Esophagus muscularis mucosa (tissue), 4 donors: ENCODE results near the gene DGKQ. TPM values are rescaled to one million over a fixed set of nuclear protein-coding genes. Genes with fewer than 3 reads are reported as not detected.

ENCODE experiments used
- DNase-seq: peaks from one replicate; pipeline ENCODE4 v3.0.0-alpha.2; 2017; ENCODE audit errors: extremely low spot score
- H3K27ac ChIP-seq, 4 donors: fragments of 200-600 bp; sonication (generic); replicated peaks in 1 of 4; 1 replicate in 3 of 4; 2 replicates in 1 of 4; pipeline ENCODE4 v1.5.1; 2016 to 2019; ENCODE audit warnings: mild to moderate bottlenecking in 1 of 4
- H3K27me3 ChIP-seq, 4 donors: fragments of 200-600 bp; sonication (generic); one replicate each; pipeline versions ENCODE4 v1.5.1 to v1.6.0; 2016 to 2019
- H3K36me3 ChIP-seq, 4 donors: fragments of 200-600 bp; sonication (generic); one replicate each; pipeline ENCODE4 v1.5.1; 2016 to 2019
- H3K4me1 ChIP-seq, 4 donors: fragments of 200-600 bp; sonication (generic); one replicate each; pipeline ENCODE4 v1.5.1; 2016 to 2019
- H3K4me3 ChIP-seq, 4 donors: fragments of 200-600 bp; sonication (generic); 1 replicate in 2 of 4; 2 replicates in 2 of 4; pipeline ENCODE4 v1.5.1; 2016 to 2019; ENCODE audit warnings: mild to moderate bottlenecking in 4 of 4, moderate library complexity in 1 of 4
- H3K9me3 ChIP-seq, 4 donors: fragments of 200-600 bp; sonication (generic); 1 replicate in 3 of 4; 2 replicates in 1 of 4; pipeline ENCODE4 v1.5.1; 2016 to 2019
- EP300 ChIP-seq: sonication (generic); formaldehyde crosslinking; IDR thresholded peaks from one replicate; pipeline ENCODE4 v1.6.1; 2017; ENCODE audit warnings: antibody characterized with exemption
- POLR2A ChIP-seq: fragments of 450-650 bp; IDR thresholded peaks from one replicate; pipeline ENCODE4 v1.6.1; 2017; ENCODE audit warnings: antibody characterized with exemption, moderate library complexity, mild to moderate bottlenecking, low read depth
- POLR2AphosphoS5 ChIP-seq, 2 donors: sonication (generic); formaldehyde crosslinking; IDR thresholded peaks; one replicate each; pipeline ENCODE4 v1.6.1; 2017; ENCODE audit warnings: antibody characterized with exemption in 2 of 2
- WGBS: methylation state at CpG from one replicate; pipeline ENCODE4 v1.1.5; 2018; 5-methylcytosine and 5-hydroxymethylcytosine counted together
- intact Hi-C: fragments of 100-400 bp; cut with DNase I; formaldehyde crosslinking; loops from one replicate; pipeline ENCODE4 v1.15.1; 2023
- total RNA-seq, 4 donors: library from RNA; depleted of rRNA; stranded (reverse); fragments of >200 nt; gene quantifications; one replicate each; pipeline versions ENCODE4 v1.1.0 to v1.2.1, GENCODE V29; 2016
- TF ChIP-seq, protein P1 (sequence below), 3 experiments: fragments of 200-600 bp in 2 of 3; fragments of 450-650 bp in 1 of 3; sonication (generic) in 2 of 3; IDR thresholded peaks; one replicate each; pipeline ENCODE4 v1.5.1; 2017 to 2019; ENCODE audit warnings: antibody characterized with exemption in 3 of 3, mild to moderate bottlenecking in 2 of 3, moderate library complexity in 1 of 3

Gene DGKQ
- total RNA-seq, 4 donors from 2014 or later: 7.5 to 11.9 (median 9.9) TPM

DNA sequence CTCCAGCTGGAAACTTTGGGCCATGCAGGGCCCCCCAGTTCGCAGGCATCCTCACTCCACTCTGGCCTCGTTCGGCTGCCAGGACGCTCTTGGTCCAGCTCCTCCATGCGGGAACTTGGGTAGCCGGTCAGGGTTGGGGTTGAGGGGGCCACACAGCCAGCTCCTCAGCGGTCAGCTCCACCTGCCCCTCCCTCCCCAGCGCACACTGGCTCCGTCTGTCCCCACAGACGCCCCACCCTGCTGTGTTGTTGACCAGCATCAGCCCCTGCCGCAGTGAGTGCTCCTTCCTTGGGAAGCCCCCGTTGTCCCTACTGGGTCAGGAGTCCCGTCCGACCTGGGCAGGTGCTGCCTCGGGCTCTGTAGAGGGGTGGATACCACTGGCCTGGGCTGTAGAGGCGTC, 43.8 kb upstream of the DGKQ start:
- no peaks in the 10 kb centered on the region for H3K9me3 ChIP-seq
- intact Hi-C loops: no loop called here
- no peak for DNase-seq
- WGBS: 81% methylated on average over 10 of the region's 16 CpGs
- peaks cover 0 to 4% (median 0%) of the 10 kb centered on the region in 4 donors for H3K36me3 ChIP-seq
- no peak overlapping the region for H3K27ac ChIP-seq
- peaks cover 5 to 32% (median 21%) of the 10 kb centered on the region in 4 donors for H3K4me1 ChIP-seq
- no peak overlapping the region for H3K4me3 ChIP-seq
- TF ChIP-seq, protein P1, sequence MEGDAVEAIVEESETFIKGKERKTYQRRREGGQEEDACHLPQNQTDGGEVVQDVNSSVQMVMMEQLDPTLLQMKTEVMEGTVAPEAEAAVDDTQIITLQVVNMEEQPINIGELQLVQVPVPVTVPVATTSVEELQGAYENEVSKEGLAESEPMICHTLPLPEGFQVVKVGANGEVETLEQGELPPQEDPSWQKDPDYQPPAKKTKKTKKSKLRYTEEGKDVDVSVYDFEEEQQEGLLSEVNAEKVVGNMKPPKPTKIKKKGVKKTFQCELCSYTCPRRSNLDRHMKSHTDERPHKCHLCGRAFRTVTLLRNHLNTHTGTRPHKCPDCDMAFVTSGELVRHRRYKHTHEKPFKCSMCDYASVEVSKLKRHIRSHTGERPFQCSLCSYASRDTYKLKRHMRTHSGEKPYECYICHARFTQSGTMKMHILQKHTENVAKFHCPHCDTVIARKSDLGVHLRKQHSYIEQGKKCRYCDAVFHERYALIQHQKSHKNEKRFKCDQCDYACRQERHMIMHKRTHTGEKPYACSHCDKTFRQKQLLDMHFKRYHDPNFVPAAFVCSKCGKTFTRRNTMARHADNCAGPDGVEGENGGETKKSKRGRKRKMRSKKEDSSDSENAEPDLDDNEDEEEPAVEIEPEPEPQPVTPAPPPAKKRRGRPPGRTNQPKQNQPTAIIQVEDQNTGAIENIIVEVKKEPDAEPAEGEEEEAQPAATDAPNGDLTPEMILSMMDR (IDR thresholded peaks at IDR 0.05): no peak
- no peak for TF ChIP-seq POLR2AphosphoS5 (IDR thresholded peaks at IDR 0.05)
- no peaks in the 10 kb centered on the region for H3K27me3 ChIP-seq

DNA sequence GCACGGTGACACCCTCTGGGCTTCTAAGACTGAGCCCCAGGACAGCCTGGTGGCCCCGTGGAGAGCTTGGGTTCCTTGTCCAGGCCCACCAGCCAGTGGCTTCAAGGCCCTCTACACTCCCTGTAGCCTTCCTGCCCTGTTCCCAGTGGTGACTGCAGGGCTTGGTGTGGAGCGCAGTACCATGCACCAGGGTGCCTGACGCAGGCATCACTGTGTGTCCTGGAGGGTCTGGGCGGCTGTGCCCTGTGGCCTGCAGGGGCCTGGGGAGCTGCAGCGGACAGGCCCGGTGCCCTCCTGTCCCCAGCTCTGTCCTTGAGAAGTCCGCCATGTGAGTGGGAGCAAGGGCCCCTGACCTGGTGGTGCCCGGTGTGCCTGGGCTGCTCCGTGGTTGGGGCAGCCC, 42.4 kb upstream of the DGKQ start:
- H3K4me1 ChIP-seq: peaks cover 11 to 40% (median 28%) of the 10 kb centered on the region in 4 donors
- TF ChIP-seq POLR2A (no peak), POLR2AphosphoS5 (IDR thresholded peaks at IDR 0.05) (no peak), EP300 (no peak)
- TF ChIP-seq, protein P1 (IDR thresholded peaks at IDR 0.05): no peak
- DNase-seq: no peak
- H3K9me3 ChIP-seq: no peaks in the 10 kb centered on the region
- WGBS: 62% methylated on average over 3 of the region's 10 CpGs
- H3K4me3 ChIP-seq: no peak overlapping the region
- H3K27ac ChIP-seq: no peak overlapping the region
- H3K36me3 ChIP-seq: no peaks in the 10 kb centered on the region
- H3K27me3 ChIP-seq: no peaks in the 10 kb centered on the region
- intact Hi-C loops: no loop called here

DNA sequence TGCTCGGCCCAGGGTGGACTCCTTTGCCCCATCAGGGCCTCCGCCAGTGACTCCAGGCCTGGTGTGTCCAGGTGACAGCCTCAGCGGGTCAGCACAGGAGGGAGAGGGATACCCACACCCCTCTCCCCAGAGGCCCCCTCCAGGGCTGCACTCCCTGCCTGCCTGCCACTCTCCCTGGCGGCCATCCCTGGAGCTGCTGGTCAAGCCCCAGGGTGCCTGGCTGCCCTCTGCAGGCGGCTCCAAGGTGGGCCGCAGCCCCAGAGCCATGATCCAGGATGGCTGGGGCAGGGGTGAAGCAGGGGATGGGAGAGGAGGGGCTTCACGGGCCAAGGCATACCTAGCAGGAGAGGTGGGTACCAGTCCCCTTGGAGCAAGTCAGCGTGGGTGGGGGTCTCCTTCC, 41.8 kb upstream of the DGKQ start:
- intact Hi-C loops: no loop called here
- no peak overlapping the region for H3K4me3 ChIP-seq
- H3K9me3 ChIP-seq: no peaks in the 10 kb centered on the region
- H3K27me3 ChIP-seq: no peaks in the 10 kb centered on the region
- TF ChIP-seq EP300: no peak
- TF ChIP-seq POLR2AphosphoS5 (IDR thresholded peaks at IDR 0.05): no peak
- TF ChIP-seq POLR2A: no peak
- 86% methylated on average over 5 of the region's 8 CpGs for WGBS
- no peak for DNase-seq
- H3K4me1 ChIP-seq: peaks cover 17 to 45% (median 34%) of the 10 kb centered on the region in 4 donors
- H3K27ac ChIP-seq: no peak overlapping the region
- no peaks in the 10 kb centered on the region for H3K36me3 ChIP-seq

DNA sequence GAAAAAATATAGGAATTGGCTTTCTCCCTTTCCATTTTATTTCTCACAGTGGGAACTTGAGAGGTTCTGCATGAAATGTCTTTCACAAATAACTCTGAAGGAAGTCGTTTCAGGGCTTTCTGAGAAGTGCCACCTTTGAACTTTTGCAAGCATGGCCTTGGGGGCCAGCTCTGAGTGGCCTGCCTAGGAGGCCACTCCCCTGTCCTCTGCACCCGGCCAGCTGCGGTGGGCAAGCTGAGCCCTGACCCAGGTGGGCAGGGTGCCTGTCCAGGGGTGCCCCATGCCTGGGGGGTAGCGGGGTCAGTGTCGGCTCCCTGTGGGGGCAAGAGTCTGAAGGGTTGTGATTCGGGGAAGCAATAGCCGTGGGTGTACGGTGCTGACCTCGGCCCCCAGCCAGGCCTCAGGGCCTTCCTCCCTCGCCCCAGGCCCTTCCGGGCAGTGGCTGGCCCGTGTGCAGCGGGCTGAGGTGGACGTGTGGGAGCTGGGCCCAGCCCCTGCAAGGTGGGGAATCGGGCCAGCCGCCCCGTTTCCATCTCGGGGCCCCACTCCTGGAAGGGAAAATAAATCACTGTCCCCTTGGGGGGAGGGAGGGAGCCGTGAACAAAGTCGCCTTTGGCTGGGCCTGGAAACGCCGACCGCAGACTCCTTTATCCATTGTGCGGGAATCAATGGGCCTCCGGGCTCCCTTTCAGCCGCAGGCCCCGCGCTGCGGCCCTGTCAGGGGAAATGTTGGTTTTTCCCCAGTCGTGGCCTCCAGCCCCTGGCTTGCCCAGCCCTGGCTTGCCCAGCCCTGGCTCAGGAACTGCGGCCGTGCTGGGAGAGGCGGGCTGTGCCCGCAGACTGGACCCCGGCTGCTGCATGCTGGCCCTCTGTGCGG, 41.2 kb upstream of the DGKQ start:
- Histone ChIP-seq H3K36me3 (no peaks in the 10 kb centered on the region), H3K4me1 (peaks cover 20 to 50% (median 38%) of the 10 kb centered on the region in 4 donors), H3K9me3 (no peaks in the 10 kb centered on the region), H3K27me3 (no peaks in the 10 kb centered on the region), H3K4me3 (no peak overlapping the region), H3K27ac (no peak overlapping the region)
- TF ChIP-seq POLR2A (no peak), POLR2AphosphoS5 (IDR thresholded peaks at IDR 0.05) (no peak), EP300 (no peak)
- TF ChIP-seq, protein P1 (IDR thresholded peaks at IDR 0.05): no peak
- intact Hi-C loops: loop anchor here (5.0 kb wide), 1 partner anchor 33 kb away; no protein-coding TSS in a partner anchor
- no peak for DNase-seq
- 81% methylated on average over 28 of the region's 36 CpGs for WGBS

DNA sequence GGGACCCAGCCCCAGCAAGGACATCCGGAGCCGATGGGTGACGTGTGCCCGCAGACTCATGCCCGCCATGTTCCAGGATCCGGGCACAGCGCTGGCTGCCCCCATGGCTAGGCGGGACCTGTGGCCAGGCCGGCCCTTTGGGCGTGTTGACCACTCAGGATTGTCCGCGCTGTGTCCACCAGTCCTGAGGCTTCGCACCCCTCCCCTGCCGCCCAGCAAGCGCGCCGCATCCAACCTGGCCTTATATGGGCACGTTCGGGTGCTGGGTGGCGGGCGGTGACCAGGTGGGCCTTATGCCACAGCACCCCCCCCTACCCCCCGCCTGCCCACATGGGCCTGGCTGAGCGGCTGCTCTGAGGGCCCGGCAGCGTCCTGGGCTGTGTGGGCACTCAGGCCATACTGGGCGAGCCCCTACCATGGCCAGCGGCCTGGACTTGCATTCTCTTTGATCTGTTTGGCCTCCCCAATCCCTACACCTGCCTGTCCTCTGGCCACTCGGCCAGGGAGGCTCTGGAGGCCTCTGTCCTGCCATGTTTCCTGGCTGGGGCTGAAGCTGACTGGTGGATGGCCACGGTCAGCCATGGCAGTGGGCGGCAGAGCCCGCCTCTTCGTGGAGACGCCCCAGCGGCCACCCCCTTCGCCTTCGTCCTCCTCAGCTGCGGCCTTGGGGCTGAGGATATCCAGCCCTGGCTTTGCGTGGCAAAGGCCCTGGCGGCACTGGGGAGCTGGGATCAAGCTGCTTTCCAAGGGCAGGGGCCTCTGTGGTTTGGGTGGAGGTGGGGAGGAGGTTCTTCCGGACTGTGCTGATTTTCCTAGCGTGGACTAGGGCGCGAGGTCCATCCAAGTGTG, 40.1 kb upstream of the DGKQ start:
- H3K27ac ChIP-seq: no peak overlapping the region
- peaks cover 26 to 60% (median 47%) of the 10 kb centered on the region in 4 donors for H3K4me1 ChIP-seq
- H3K27me3 ChIP-seq: peaks cover 0 to 5% (median 0%) of the 10 kb centered on the region in 4 donors
- no peak overlapping the region for H3K4me3 ChIP-seq
- intact Hi-C loops: loop anchor here (5.0 kb wide), 1 partner anchor 34 kb away; no protein-coding TSS in a partner anchor
- no peak for TF ChIP-seq EP300
- no peak for TF ChIP-seq POLR2AphosphoS5 (IDR thresholded peaks at IDR 0.05)
- TF ChIP-seq, protein P1 (IDR thresholded peaks at IDR 0.05): no peak
- no peak for TF ChIP-seq POLR2A
- no peak for DNase-seq
- no peaks in the 10 kb centered on the region for H3K36me3 ChIP-seq
- H3K9me3 ChIP-seq: no peaks in the 10 kb centered on the region
- WGBS: 97% methylated on average over 20 of the region's 43 CpGs
